Renal cortex interstitium (tissue), 11 donors: ENCODE measurements around the gene RPH3AL. TPM values are rescaled to one million over a fixed set of nuclear protein-coding genes. Genes with fewer than 3 reads are reported as not detected.

Source experiments
- DNase-seq, 11 donors: peaks; one replicate each; pipeline ENCODE4 v3.0.0-alpha.2; 2013; ENCODE audit warnings: low read depth in 9 of 11, low spot score in 4 of 11; ENCODE audit errors: extremely low read depth in 1 of 11
- polyA plus RNA-seq, 3 donors: library from polyadenylated mRNA; unstranded; fragments of 120-200 nt; gene quantifications; one replicate each; pipeline ENCODE4 v1.2.1, GENCODE V29; 2013; ENCODE audit not compliant: insufficient read length in 3 of 3

RPH3AL gene
- polyA plus RNA-seq, 3 donors: 12.7 to 31.3 (median 17.6) TPM

DNA sequence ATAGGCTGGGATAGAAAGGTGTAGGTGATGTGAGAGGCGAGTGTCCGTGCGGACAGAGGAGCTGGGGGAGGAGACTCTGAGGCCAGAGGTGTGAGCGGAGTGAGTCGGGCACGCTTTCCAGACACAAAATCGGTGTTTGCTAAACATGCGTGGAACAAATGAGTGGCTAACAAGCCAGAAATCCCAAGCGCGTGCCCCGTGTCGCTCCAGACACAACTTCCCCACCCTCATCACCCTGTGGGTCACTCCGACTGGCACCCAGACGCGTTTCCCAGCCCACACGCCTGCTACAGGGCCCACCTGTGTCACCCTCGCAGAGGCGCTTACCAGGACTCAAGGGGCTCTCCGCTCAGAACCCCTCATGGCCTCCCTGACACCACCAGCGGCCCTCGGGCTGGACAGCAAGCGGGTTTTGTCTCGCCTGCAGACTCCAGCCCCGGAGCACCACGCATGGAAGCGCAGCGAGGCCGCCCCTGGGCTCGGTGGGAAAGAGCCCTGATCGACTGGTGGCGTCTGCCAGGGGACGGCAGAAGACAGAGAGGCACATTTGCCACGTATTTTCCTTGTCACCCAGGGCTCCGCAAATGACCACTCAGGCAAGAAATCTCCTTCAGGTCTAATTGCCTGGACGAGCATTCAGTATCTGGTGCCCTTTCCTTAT is 6.0 kb upstream of the RPH3AL start:
- no peak for DNase-seq

DNA sequence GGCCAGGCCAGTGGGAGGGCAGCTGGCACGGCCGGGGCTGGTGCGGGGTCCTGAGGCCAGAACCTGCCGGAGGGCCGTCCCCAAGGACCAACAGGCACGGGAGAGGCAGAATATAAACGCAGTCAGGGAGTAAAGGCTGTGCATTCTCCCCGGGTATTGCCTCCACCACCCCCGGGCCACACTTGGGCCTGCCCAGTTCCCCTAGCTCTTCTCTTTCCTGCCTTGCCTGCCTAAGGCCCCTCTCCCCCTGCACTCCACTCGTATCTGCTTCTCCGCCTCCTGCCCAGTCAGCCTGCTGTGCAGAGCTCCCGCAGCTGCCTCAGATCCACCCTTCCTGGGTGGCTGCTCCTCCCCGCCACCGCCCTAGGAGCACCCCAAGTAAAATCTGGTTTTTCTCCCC is 5.0 kb upstream of the RPH3AL start:
- DNase-seq: no peak

DNA sequence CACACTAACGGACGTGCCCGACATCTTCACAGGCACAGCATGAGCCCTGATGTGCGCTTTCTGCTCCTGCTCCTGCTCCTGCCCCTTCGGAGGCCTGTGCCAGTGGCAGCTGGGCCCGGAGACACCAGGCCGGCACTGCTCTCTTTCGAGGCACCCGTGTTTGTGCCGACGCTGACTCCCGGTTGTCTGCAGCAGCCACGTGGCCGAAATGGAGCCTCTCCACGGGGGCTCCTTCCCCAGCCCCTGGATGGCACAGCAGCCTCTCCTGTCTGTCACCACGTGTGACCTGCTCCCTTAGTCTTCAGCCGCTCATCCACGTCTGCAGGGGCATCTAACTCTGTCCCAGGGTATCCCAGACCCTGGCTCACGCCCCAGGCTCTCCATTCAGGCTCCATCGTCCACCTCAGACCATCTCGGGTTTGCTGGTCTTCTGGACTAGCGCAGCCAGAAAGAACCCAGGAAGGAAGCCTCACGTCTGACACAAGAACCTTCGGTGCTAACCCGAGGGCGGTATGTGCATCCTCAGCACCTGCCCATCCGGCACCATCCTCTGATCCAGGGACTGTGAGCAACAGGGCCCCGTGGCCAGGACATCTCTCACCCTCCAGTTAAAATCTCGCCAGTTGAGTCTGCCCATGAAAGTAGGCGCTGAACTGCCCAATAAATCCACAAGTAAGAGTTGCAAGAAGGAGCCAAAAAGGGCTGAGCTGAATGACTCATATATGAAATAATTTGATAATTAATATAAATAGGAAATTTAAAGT is 4.2 kb upstream of the RPH3AL start:
- DNase-seq: no peak

DNA sequence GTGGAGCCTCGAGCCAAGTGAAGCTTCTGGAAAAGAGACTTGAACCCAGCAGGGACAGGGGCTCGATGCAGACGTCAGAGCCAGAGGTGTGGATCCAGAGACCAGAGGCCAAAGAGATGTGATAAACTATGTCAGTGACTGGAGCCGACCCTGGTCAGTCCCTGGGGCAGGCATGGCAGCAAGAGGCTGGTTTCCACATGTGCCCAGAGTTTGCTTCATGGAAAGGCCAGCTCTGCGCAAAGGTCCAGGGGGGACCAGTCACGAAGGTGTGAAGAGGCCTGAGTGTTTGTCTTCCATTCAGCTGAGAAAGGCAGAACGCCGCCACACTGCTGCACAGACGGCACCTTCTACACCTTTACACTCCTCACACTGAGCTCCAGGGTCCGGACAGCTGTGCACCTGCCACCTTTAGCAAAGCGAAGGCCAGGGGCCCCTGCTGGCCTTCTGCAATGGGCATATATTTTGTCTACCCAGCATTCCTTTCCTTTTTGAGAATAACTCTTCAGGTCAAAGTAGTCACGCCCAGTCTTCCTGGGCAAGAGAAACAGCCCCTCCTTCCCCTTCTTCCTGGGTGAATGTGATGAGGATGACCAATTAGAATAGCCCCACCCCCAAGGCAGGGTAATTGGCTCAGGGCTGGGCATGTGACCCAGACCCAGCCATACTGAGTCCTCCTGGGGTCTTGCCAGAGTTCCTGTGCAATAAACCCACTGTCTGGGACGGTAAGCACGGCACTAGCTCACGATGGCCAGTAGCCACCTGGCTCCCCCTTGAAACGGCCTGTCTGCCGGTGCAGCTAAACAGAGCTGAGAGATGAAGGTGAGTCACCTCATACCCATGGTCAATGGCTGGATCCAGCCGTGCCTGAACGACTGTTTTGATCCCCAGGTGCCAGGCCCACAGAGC is 2.3 kb upstream of the RPH3AL start:
- DNase-seq: no peak

DNA sequence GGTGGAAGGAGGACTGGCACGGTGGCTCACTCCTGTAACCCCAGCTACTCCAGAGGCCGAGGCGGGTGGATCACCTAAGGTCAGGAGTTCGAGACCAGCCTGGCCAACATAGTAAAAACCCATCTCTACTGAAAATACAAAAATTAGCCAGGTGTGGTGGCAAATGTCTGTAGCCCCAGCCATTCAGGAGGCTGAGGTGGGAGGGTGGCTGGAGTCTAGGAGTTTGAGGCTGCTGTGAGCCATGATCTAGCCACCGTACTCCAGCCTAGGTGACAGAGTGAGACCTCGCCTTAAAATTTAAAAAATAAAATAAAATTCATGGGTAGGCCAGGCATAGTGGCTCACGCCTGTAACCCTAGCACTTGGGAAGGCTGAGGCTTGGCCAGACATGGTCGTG is 1.2 kb upstream of the RPH3AL start:
- DNase-seq: no peak

DNA sequence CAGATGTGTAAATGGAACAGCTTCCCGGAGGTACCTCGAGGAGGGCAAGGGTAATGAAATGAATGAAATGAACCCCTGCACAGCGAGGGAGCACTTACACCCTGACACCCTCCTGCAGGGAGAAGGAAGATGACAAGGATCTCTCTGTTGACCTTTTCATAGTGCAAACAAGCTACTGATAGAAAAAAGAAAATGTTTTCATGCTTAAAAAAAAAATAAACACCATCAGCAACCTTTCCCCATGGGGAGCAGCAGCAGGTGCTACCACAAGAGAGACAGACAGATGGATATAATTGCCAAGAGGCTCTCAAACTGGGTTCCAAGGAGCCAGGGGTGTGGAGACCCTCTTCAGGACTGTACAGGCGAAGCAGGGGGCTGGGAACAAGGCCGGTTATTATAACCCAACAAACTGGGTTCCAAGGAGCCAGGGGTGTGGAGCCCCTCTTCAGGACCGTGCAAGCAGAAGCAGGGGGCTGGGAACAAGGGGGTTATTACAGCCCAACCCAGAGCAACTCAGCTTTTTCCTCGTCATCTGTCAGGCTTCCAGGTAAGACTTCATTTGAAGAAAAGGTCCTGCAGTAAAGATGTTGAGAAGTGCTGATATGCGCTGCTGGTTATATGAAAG is 718 bp upstream of the RPH3AL start:
- no peak for DNase-seq

DNA sequence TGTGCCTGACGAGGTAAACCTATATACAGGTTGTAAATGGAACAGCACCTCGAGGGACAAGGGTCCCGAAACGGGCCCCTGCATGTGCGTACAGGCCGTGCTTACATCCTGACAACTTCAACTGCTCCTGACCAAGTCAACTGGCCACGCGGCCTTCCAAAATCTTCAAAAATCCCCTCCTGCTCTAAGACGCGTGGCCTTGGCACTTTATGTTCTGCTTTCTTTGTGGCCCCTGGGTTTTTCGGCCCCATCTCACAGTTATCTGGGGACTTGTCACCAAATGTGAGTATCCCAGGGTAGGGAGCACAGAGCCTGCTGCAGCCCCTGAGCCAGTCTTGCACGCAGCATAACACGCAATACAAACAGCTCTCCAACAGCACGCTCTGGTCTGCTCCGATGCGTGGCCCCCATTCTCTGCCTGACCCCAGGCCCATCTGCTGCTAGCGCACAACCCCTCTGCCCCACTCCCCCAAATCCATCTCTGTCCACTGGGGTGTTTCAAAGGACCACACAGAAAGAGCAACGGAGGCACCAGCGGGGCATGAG is 659 bp downstream of the RPH3AL start:
- DNase-seq: no peak

DNA sequence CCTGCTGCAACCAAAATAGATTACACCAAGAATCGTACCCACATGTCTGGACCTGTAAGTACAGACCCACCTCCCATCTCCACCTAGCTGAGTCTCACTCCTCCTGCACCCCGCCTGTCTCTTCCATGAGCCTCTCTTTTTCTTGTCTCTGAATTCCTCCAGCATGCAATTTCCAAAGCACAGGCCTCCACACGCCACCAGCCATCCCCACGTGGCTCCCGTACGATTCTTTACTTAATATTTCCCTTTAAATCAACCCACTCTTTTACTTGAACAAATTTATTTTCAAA is 1.2 kb downstream of the RPH3AL start:
- DNase-seq: no peak

DNA sequence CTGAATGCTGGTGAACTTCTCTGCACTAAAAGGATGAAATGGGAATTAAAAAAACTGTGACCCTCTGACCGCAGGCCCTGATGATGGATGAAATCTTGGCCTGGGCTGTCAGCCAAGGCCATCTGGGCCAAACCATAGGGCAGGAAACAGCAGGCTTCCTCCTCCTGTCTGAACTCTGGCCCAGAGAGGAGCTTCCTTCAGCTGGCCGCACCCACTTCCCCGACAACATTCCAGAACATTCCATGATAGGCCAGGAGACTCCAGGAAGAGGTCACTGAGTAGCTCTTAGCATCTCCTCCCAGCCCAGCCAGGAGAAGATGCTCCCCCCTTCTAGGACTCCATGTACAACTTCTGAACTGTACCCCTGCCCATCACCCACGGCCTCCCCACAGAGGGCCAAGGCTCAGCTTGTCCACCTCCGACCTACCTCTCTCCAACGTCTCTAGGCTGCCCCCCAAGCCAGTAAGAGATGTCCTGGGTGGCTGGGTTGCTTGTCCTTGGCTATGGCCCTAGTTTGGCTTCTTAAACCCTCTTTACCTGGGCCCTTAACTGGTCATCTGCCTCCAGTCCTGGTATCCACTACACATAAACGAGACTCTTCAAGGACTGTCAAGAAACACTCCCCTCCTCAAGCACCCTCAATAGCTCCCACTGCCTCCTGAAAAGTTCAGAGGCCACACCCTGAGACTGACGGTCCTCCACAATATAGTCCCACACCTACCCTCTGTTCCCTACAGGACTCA is 1.7 kb downstream of the RPH3AL start:
- DNase-seq: peak in 2 of 11 donors; percentile 39 to 57

DNA sequence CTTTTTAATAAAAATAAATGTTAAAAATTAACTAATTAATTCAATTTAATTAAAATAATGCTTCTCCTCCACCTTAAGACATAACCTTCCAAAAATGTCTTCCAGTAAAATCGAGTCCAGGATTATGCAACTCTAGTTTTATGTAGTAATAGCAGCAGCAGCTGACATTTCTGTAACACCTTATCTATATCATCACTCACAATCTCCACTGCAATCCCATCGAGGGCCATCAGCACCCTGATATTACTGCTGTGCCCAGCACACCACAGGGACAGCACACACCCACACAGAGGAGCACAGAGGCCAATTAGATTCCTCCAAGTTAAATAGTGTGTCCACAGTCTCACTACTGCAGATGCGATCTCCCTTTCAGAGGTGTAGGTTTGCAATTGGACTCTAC is 2.9 kb downstream of the RPH3AL start:
- no peak for DNase-seq

DNA sequence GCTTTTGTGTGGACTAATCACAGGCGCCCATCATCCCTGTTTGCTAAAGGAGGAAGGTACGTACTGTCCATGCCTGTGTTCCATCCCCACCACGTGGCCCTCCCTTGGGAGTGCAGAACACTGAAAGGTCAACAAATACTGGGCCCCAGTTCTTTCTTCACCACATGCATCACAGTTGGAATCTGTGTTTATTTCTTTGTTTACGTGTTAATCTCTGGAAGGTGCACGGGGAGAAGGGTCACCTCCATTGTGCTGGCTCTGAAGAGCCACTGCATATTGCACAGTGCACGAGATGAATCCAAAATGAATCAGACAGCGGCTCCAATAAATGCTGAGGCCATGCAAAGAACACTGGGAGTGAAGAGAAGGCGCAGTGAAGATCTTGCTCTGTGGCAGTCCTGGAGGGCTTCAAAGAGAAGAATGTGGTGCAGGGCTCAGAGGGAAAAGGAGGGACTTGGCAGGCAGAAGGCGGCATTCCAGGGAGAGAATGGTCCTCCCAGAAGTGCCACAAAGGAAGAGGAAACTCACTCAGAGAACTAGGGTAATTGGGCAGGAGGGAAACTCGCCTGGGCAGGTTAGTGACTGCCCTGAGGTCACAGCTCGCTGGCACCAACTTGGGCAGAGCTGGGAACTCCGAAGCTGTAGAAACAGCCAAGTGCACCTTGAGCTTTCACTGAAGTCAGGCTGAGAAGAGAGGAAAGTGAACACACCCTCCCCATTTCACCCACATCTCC is 3.7 kb downstream of the RPH3AL start:
- no peak for DNase-seq

DNA sequence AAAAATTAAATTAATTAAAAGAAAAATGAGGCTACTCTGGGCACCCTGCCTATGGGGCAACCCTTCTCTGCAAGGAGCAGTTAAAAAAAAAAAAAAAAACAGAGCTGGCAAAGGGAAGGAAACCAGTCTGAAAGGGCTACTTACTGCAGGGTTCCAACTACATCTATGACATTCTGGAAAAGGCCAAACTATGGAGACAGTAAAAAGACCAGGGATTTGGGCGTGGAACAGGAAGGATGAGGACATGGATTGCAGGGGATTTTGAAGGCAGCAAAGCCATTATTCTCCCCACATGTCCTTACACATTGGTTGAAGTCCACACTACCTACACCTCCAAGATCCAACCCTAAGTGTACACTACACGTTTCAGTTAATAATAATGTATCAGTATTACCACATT is 4.6 kb downstream of the RPH3AL start:
- no peak for DNase-seq

DNA sequence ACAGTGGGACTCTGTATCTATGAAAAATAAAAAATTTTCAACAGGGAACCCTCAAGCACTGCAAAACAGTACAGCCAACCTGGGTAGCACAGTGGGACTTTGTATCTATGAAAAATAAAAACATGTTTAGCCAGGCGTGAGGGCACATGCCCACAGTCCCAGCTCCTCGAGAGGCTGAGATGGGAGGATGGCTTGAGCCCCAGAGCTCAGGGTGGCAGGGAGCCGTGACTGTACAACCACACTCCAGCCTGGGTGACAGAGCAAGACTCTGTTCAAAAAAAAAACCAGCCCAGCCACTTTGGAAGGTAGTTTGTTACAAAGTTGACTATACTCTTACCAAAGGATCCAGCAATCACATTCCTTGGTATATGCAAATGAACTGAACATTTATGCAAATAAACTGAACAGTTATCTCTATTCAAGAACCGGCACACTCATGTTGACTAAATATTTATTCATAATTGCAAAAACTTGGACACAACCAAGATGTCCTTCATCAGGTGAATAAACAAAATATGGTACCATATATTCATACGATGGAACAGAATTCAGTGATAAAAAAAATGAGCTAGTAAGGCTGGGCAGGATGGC is 5.2 kb downstream of the RPH3AL start:
- no peak for DNase-seq

DNA sequence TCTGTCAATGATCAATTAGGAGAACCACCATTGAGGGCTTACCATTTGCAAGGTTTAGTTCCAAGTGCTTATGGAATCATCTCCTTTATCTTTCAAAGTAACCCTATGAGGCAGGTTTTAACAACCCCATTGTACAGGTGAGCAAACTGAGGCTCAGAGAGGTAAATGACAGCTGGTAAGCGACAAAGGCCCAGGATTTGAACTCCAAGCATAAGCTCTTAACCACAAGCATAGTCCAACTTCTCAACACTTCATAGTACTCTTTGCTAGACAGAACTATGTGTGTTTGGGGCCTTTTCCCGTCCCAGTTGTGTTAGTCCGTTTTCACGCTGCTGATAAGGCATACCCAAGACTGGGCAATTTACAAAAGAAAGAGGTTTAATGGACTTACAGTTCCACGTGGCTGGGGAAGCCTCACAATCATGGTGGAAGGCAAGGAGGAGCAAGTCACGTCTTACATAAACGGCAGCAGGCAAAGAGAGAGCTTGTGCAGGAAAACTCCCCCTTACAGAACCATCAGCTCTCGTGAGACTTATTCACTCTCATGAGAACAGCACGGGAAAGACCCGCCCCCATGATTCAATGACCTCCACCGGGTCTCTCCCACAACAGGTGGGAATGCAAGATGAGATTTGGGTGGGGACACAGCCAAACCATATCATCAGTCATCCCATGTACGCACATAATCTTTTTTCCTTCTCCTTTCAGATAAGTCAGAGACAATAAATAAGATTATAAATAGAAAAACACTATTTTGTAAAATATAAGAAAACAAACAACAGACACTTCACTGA is 6.4 kb downstream of the RPH3AL start:
- DNase-seq: no peak

DNA sequence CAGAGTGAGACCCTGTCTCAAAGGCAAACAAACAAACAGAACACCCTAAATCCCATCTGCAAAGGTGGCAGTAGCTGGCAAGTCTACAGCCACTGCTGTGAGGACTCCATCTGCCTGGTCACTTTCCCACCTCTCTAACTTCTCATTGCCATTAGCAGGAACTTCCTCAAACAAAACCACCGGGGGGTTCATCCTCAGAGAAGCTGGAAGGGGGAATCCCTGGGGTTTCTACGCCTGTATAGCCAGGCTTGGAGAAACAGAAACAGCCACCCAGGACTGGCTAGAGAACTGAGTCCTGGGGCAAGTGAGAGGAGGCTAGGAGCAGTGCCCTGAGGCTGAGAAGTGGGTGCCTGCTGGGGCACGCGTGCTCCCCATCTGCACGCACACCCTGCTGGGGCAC is 7.3 kb downstream of the RPH3AL start:
- DNase-seq: no peak

DNA sequence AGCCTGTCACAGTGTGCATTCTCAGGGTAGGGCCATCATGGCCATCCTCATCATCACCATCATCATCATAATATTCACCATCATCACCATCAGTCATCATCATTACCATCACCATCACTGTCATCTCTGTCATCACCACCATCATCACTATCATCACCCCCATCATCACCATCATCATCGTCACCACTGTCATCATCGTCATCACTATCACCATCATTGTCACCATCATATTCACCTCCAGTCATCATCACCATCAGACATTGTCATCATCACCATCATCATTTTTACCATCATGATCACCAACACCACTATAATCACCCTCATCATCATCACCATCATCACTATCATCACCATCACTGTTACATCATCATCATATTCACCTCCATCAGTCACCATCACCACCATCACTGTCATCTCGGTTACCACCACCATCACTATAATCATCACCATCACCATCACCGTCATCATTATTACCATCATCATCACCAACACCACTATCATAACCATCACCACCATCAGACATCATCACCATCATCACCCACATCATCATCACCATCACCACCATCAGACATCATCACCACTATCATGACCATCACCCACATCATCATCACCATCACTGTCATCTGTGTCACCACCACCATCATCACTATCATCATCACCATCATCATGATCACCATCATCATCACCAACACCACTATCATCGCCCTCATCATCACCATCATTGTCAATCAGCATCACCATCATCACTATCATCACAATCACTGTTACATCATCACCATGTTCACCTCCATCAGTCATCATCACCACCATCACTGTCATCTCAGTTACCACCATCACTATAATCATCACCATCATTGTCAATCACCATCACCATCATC is 8.5 kb downstream of the RPH3AL start:
- no peak for DNase-seq
